Stomach (tissue), 9 donors: ENCODE results near the gene ZBBX. TPM values are rescaled to one million over a fixed set of nuclear protein-coding genes. Genes with fewer than 3 reads are reported as not detected.

ENCODE experiments used
- DNase-seq, 2 donors: peaks; one replicate each; pipeline versions ENCODE4 v3.0.0 to v3.0.0-alpha.2; 2013 to 2019
- H3K27ac ChIP-seq, 5 donors: fragments of 200-600 bp in 4 of 5; sonication (generic) in 4 of 5; one replicate each; pipeline ENCODE4 v1.5.1; 2013 to 2019; ENCODE audit warnings: mild to moderate bottlenecking in 1 of 5, moderate library complexity in 1 of 5
- H3K27me3 ChIP-seq, 3 donors: fragments of 200-600 bp; sonication (generic); one replicate each; pipeline ENCODE4 v1.5.1; 2017 to 2019; ENCODE audit warnings: mixed run types in 1 of 3
- H3K36me3 ChIP-seq, 4 donors: fragments of 200-600 bp; sonication (generic); 1 replicate in 3 of 4; 2 replicates in 1 of 4; pipeline ENCODE4 v1.5.1; 2016 to 2019
- H3K4me1 ChIP-seq, 4 donors: fragments of 200-600 bp; sonication (generic); one replicate each; pipeline ENCODE4 v1.5.1; 2016 to 2019
- H3K4me3 ChIP-seq, 4 donors: fragments of 200-600 bp; sonication (generic) in 3 of 4; one replicate each; pipeline ENCODE4 v1.5.1; 2016 to 2019; ENCODE audit warnings: mild to moderate bottlenecking in 1 of 4
- H3K9me3 ChIP-seq, 4 donors: fragments of 200-600 bp; sonication (generic); one replicate each; pipeline ENCODE4 v1.5.1; 2016 to 2019
- CTCF ChIP-seq, 7 experiments: fragments of 450-650 bp in 4 of 7; fragments of 200-600 bp in 3 of 7; sonication (generic) in 3 of 7; IDR thresholded peaks; one replicate each; pipeline ENCODE4 v1.5.1; 2016 to 2019; ENCODE audit warnings: antibody characterized with exemption in 7 of 7, control low read depth in 2 of 7, mild to moderate bottlenecking in 1 of 7
- EP300 ChIP-seq: sonication (generic); formaldehyde crosslinking; IDR thresholded peaks from one replicate; pipeline ENCODE4 v1.6.1; 2017; ENCODE audit warnings: antibody characterized with exemption
- POLR2A ChIP-seq, 4 donors: fragments of 450-650 bp; IDR thresholded peaks; one replicate each; pipeline ENCODE4 v1.6.1; 2016; ENCODE audit warnings: antibody characterized with exemption in 4 of 4, control low read depth in 2 of 4, mild to moderate bottlenecking in 1 of 4, moderate library complexity in 1 of 4
- POLR2AphosphoS5 ChIP-seq, 3 donors: sonication (generic); formaldehyde crosslinking; IDR thresholded peaks; one replicate each; pipeline ENCODE4 v1.6.1; 2016; ENCODE audit warnings: antibody characterized with exemption in 3 of 3
- WGBS, 5 donors: extraction: QIAGEN DNeasy Blood & Tissue Kit in 3 of 5; methylation state at CpG; one replicate each; pipeline versions ENCODE4 v1.1.5 to v1.1.7; 2013 to 2018; 5-methylcytosine and 5-hydroxymethylcytosine counted together
- intact Hi-C: fragments of 100-400 bp; cut with DNase I; formaldehyde crosslinking; loops from one replicate; pipeline ENCODE4 v1.15.1; 2023; ENCODE audit warnings: low total_unique reads
- polyA plus RNA-seq, 3 donors: library from polyadenylated mRNA; stranded (reverse); fragments of 200-250 nt; gene quantifications; one replicate each; pipeline ENCODE4 v1.2.3, GENCODE V29; 2013
- total RNA-seq, 5 donors: library from RNA; depleted of rRNA; stranded (reverse); fragments of >200 nt; gene quantifications; one replicate each; pipeline versions ENCODE4 v1.1.0 to v1.2.3, GENCODE V29; 2014 to 2016
- donor health status: healthy with polysubstance abuse.
- donor health status: Bipolar disorder and iron deficiency.
- donor health status: healthy.

The ZBBX gene
- total and polyA plus RNA-seq, 8 donors, result 1.7 TPM; not detected in 7

GRCh38 chr3:167355446-167355845 lies 24.7 kb downstream of the ZBBX start:
- H3K4me3 ChIP-seq, result no peak overlapping the region
- H3K27ac ChIP-seq, result no peak overlapping the region
- no peaks in the 10 kb centered on the region for H3K27me3 ChIP-seq
- DNase-seq, result no peak
- no peaks in the 10 kb centered on the region for H3K36me3 ChIP-seq
- no peaks in the 10 kb centered on the region for H3K9me3 ChIP-seq
- intact Hi-C loops, result no loop called here
- H3K4me1 ChIP-seq, result no peaks in the 10 kb centered on the region
- TF ChIP-seq EP300, result no peak
- no peak for TF ChIP-seq POLR2AphosphoS5 (IDR thresholded peaks at IDR 0.05)
- no peak for TF ChIP-seq CTCF (IDR thresholded peaks at IDR 0.05)
- no peak for TF ChIP-seq POLR2A (IDR thresholded peaks at IDR 0.05)

- 37 to 59% (median 41%) methylated on average over 1 of the region's 1 CpG for WGBS, 5 donors
- no peaks in the 10 kb centered on the region for H3K27me3 ChIP-seq
- H3K4me1 ChIP-seq, result no peaks in the 10 kb centered on the region
- intact Hi-C loops, result no loop called here
- no peak overlapping the region for H3K27ac ChIP-seq
- no peaks in the 10 kb centered on the region for H3K36me3 ChIP-seq
- no peak for TF ChIP-seq POLR2AphosphoS5 (IDR thresholded peaks at IDR 0.05)
- no peak for TF ChIP-seq POLR2A (IDR thresholded peaks at IDR 0.05)
- no peak overlapping the region for H3K4me3 ChIP-seq
- no peak for DNase-seq
- no peaks in the 10 kb centered on the region for H3K9me3 ChIP-seq
Observed at GRCh38 chr3:167354751-167355150, 25.3 kb downstream of the ZBBX start.

- H3K27ac ChIP-seq, result no peak overlapping the region
- intact Hi-C loops, result no loop called here
- no peaks in the 10 kb centered on the region for H3K36me3 ChIP-seq
- no peaks in the 10 kb centered on the region for H3K4me1 ChIP-seq
- no peak overlapping the region for H3K4me3 ChIP-seq
- 14 to 29% (median 18%) methylated on average over 2 of the region's 2 CpGs for WGBS, 5 donors
- no peaks in the 10 kb centered on the region for H3K27me3 ChIP-seq
- DNase-seq, result peak in 1 of 2 donors; percentile 61
- no peaks in the 10 kb centered on the region for H3K9me3 ChIP-seq
- peak in 4 of 7 experiments; percentile 7 to 37 (median 20) for TF ChIP-seq CTCF (IDR thresholded peaks at IDR 0.05)
- no peak for TF ChIP-seq POLR2A (IDR thresholded peaks at IDR 0.05)
Observed at GRCh38 chr3:167350245-167350862, 29.7 kb downstream of the ZBBX start.

GRCh38 chr3:167346171-167346570 lies 33.9 kb downstream of the ZBBX start:
- no peaks in the 10 kb centered on the region for H3K4me1 ChIP-seq
- 20 to 54% (median 33%) methylated on average over 1 of the region's 1 CpG for WGBS, 5 donors
- DNase-seq, result peak in 1 of 2 donors; percentile 3
- H3K4me3 ChIP-seq, result no peak overlapping the region
- no peaks in the 10 kb centered on the region for H3K9me3 ChIP-seq
- intact Hi-C loops, result loop anchor here (5.0 kb wide), 1 partner anchor 1334 kb away; no protein-coding TSS in a partner anchor
- no peak overlapping the region for H3K27ac ChIP-seq
- H3K36me3 ChIP-seq, result no peaks in the 10 kb centered on the region
- TF ChIP-seq CTCF (IDR thresholded peaks at IDR 0.05), result no peak
- no peak for TF ChIP-seq POLR2AphosphoS5 (IDR thresholded peaks at IDR 0.05)
- TF ChIP-seq EP300, result no peak
- TF ChIP-seq POLR2A (IDR thresholded peaks at IDR 0.05), result no peak
- H3K27me3 ChIP-seq, result no peaks in the 10 kb centered on the region

- no peaks in the 10 kb centered on the region for H3K4me1 ChIP-seq
- no peaks in the 10 kb centered on the region for H3K36me3 ChIP-seq
- 82 to 87% (median 84%) methylated on average over 5 of the region's 5 CpGs for WGBS, 5 donors
- DNase-seq, result no peak
- intact Hi-C loops, result no loop called here
- no peak overlapping the region for H3K27ac ChIP-seq
- H3K4me3 ChIP-seq, result no peak overlapping the region
- H3K9me3 ChIP-seq, result no peaks in the 10 kb centered on the region
- H3K27me3 ChIP-seq, result no peaks in the 10 kb centered on the region
- no peak for TF ChIP-seq EP300
- no peak for TF ChIP-seq CTCF (IDR thresholded peaks at IDR 0.05)
- TF ChIP-seq POLR2A (IDR thresholded peaks at IDR 0.05), result no peak
- no peak for TF ChIP-seq POLR2AphosphoS5 (IDR thresholded peaks at IDR 0.05)
Observed at GRCh38 chr3:167330993-167331785, 48.9 kb downstream of the ZBBX start.
